GM23248 (cell line): ENCODE results near the gene MRPS7. TPM values are rescaled to one million over a fixed set of nuclear protein-coding genes. Genes with fewer than 3 reads are reported as not detected.

Experiments used
- DNase-seq: peaks from one replicate; pipeline ENCODE4 v3.0.0-alpha.2; 2015
- H2AFZ ChIP-seq: fragments of 200-600 bp; sonication (generic); 2 replicates; pipeline ENCODE4 v1.6.1; 2016; ENCODE audit warnings: antibody characterized with exemption
- H3F3A ChIP-seq: fragments of 200-600 bp; sonication (generic); 2 replicates; pipeline ENCODE4 v1.6.1; 2016; ENCODE audit warnings: mild to moderate bottlenecking, antibody characterized with exemption, mixed run types; ENCODE audit not compliant: insufficient read depth
- H3K27ac ChIP-seq: fragments of 200-600 bp; sonication (generic); 2 replicates; pipeline ENCODE4 v1.5.1; 2016; ENCODE audit warnings: mild to moderate bottlenecking
- H3K27me3 ChIP-seq: fragments of 200-600 bp; sonication (generic); replicated peaks from 2 replicates; pipeline ENCODE4 v1.6.1; 2016; ENCODE audit warnings: mild to moderate bottlenecking; ENCODE audit not compliant: insufficient read depth
- H3K36me3 ChIP-seq: fragments of 200-600 bp; sonication (generic); 2 replicates; pipeline ENCODE4 v1.6.1; 2016; ENCODE audit warnings: low read depth, mild to moderate bottlenecking
- H3K4me1 ChIP-seq: fragments of 200-600 bp; sonication (generic); 2 replicates; pipeline ENCODE4 v1.6.1; 2016; ENCODE audit warnings: mild to moderate bottlenecking; ENCODE audit not compliant: insufficient read depth
- H3K4me2 ChIP-seq: fragments of 200-600 bp; sonication (generic); one replicate; pipeline ENCODE4 v1.6.1; 2016; ENCODE audit warnings: mild to moderate bottlenecking; ENCODE audit not compliant: unreplicated experiment
- H3K4me3 ChIP-seq: fragments of 200-600 bp; sonication (generic); 2 replicates; pipeline ENCODE4 v1.5.1; 2016; ENCODE audit warnings: mild to moderate bottlenecking
- H3K79me2 ChIP-seq: fragments of 200-600 bp; sonication (generic); 2 replicates; pipeline ENCODE4 v1.6.1; 2016; ENCODE audit warnings: mild to moderate bottlenecking; ENCODE audit not compliant: insufficient read depth
- H3K9ac ChIP-seq: fragments of 200-600 bp; sonication (generic); 2 replicates; pipeline ENCODE4 v1.6.1; 2016; ENCODE audit warnings: mild to moderate bottlenecking
- H3K9me2 ChIP-seq: fragments of 200-600 bp; sonication (generic); 2 replicates; pipeline ENCODE4 v1.6.1; 2016; ENCODE audit warnings: mixed run types, mild to moderate bottlenecking, moderate library complexity; ENCODE audit not compliant: insufficient read depth
- H3K9me3 ChIP-seq: fragments of 200-600 bp; sonication (generic); one replicate; pipeline ENCODE4 v1.6.1; 2017; ENCODE audit warnings: low read depth
- H4K20me1 ChIP-seq: fragments of 200-600 bp; sonication (generic); 2 replicates; pipeline ENCODE4 v1.6.0; 2016; ENCODE audit not compliant: insufficient read depth
- EZH2 ChIP-seq: fragments of 200-600 bp; sonication (generic); IDR thresholded peaks from 2 replicates; pipeline ENCODE4 v1.6.1; 2018; ENCODE audit warnings: antibody characterized with exemption, mild to moderate bottlenecking; ENCODE audit not compliant: insufficient read depth, poor library complexity, severe bottlenecking
- EZH2phosphoT487 ChIP-seq: fragments of 200-600 bp; sonication (generic); IDR thresholded peaks from 2 replicates; pipeline ENCODE4 v1.6.1; 2018; ENCODE audit warnings: antibody characterized with exemption, moderate library complexity, mild to moderate bottlenecking, low read depth; ENCODE audit not compliant: insufficient read depth
- WGBS, 2 experiments: methylation state at CpG; one replicate each; pipeline ENCODE4 v1.1.6; 2015 to 2017; ENCODE audit warnings: low lambda C conversion rate in 2 of 2, low coverage in 1 of 2; ENCODE audit errors: missing lambda C conversion rate in 2 of 2; 5-methylcytosine and 5-hydroxymethylcytosine counted together
- in situ Hi-C: fragments of 300-500 bp; cut with MboI; formaldehyde crosslinking; loops from 2 replicates; pipeline ENCODE4 v1.15.0; 2020
- polyA plus RNA-seq: library from polyadenylated mRNA; unstranded; fragments of >200 nt; fragmentation: Nextera tagmentation; extraction: Ambion mirVana; gene quantifications from 2 replicates; pipeline ENCODE4 v1.2.1, GENCODE V29; 2016
- total RNA-seq: library from RNA; depleted of rRNA; stranded (reverse); fragments of >200 nt; shearing (Covaris generic); gene quantifications from 2 replicates; pipeline ENCODE4 v1.2.3, GENCODE V29; 2014

MRPS7 gene
- total and polyA plus RNA-seq, 2 experiments from 2014 or later = 41.6 to 87.6 TPM

GRCh38 chr17:75241143-75241430, 20.6 kb upstream of the MRPS7 start:
- Histone ChIP-seq H3K9me2 (no peaks in the 10 kb centered on the region), H4K20me1 (no peaks in the 10 kb centered on the region), H2AFZ (no peak overlapping the region), H3K4me2 (no peak overlapping the region), H3F3A (peaks cover 18% of the 10 kb centered on the region), H3K27ac (0 out of 2 replicates have a peak overlapping the region, but pooled peaks have one; percentile 50), H3K27me3 (no peaks in the 10 kb centered on the region), H3K9me3 (no peaks in the 10 kb centered on the region), H3K4me3 (no peak overlapping the region), H3K9ac (no peak overlapping the region), H3K4me1 (0 out of 2 replicates have a peak, but pooled peaks cover 3% of the 10 kb centered on the region), H3K79me2 (no peaks in the 10 kb centered on the region), H3K36me3 (peaks cover 12% of the 10 kb centered on the region; the same call in 1 of the 2 replicates)
- TF ChIP-seq EZH2 (no peak), EZH2phosphoT487 (no peak)
- peak; percentile 17 for DNase-seq
- in situ Hi-C loops = no loop called here
- 90 to 91% methylated on average over 7 of the region's 7 CpGs for WGBS, 2 experiments

DNA sequence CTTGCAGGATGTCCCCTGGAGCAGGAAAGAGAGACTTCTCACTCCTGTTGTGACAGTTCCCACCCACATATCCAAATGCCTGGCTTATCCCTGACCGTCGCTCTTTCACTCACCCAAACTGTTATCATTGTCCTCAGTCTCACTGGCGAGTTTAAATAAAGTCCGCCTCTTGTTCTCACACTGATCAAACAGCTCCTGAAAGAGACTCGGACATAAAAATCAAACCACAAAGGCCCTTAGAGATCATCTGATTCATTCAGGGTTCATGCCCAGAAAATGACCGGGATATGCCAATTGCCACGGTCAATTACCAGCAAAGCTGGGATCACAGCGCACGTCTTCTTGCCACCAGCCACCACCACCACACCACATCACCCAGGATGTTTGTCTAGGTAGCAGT, 20.2 kb upstream of the MRPS7 start:
- TF ChIP-seq EZH2 = no peak
- TF ChIP-seq EZH2phosphoT487 = no peak
- H3K9ac ChIP-seq = peak overlapping the region; percentile 49; the same call in 1 of the 2 replicates
- 79 to 83% methylated on average over 9 of the region's 9 CpGs for WGBS, 2 experiments
- H3K79me2 ChIP-seq = peaks cover 3% of the 10 kb centered on the region
- no peaks in the 10 kb centered on the region for H4K20me1 ChIP-seq
- peak; percentile 23 for DNase-seq
- peak overlapping the region; percentile 50 for H3K27ac ChIP-seq
- H2AFZ ChIP-seq = no peak overlapping the region
- H3K27me3 ChIP-seq = no peaks in the 10 kb centered on the region
- H3K9me3 ChIP-seq = no peaks in the 10 kb centered on the region
- peaks cover 12% of the 10 kb centered on the region; the same call in 1 of the 2 replicates for H3K36me3 ChIP-seq
- peaks cover 15% of the 10 kb centered on the region for H3F3A ChIP-seq
- no peak overlapping the region for H3K4me2 ChIP-seq
- in situ Hi-C loops = no loop called here
- no peak overlapping the region for H3K4me3 ChIP-seq
- H3K4me1 ChIP-seq = 0 out of 2 replicates have a peak, but pooled peaks cover 3% of the 10 kb centered on the region
- no peaks in the 10 kb centered on the region for H3K9me2 ChIP-seq

DNA sequence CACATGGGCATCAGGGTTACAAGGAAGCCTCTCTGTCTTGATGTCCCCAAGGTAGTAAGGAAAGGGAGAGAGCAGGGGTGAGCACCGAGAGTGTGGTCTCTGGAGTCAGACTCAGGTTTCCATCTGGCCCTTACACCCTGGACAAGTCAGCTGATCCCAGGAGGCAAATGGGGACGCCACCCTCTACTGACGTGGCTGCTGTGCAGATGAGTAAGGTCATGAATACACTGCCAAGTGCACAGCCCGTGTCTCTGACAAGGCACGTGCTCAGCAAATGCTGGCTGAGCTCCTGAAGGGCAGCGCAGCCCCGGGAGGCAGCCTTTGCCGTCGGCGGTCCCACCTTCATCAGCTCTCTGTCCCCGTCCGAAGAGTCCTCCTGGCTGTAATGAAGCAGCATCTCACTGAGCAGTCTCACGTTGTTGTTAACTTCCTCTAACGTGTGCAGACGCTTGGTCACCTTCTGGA, 19.7 kb upstream of the MRPS7 start:
- H3K9me3 ChIP-seq = no peaks in the 10 kb centered on the region
- H3K27me3 ChIP-seq = no peaks in the 10 kb centered on the region
- H3K4me2 ChIP-seq = no peak overlapping the region
- H3K4me3 ChIP-seq = no peak overlapping the region
- 0 out of 2 replicates have a peak, but pooled peaks cover 3% of the 10 kb centered on the region for H3K4me1 ChIP-seq
- peaks cover 12% of the 10 kb centered on the region; the same call in 1 of the 2 replicates for H3K36me3 ChIP-seq
- peaks cover 10% of the 10 kb centered on the region for H3F3A ChIP-seq
- H3K9ac ChIP-seq = peak overlapping the region; percentile 49; the same call in 1 of the 2 replicates
- H3K79me2 ChIP-seq = peaks cover 9% of the 10 kb centered on the region
- peak overlapping the region; percentile 50 for H3K27ac ChIP-seq
- WGBS, 2 experiments = 58 to 65% methylated on average over 15 of the region's 15 CpGs
- no peaks in the 10 kb centered on the region for H3K9me2 ChIP-seq
- peak; percentile 84 for DNase-seq
- in situ Hi-C loops = no loop called here
- no peaks in the 10 kb centered on the region for H4K20me1 ChIP-seq
- H2AFZ ChIP-seq = no peak overlapping the region
- TF ChIP-seq EZH2phosphoT487 = no peak
- no peak for TF ChIP-seq EZH2

DNA sequence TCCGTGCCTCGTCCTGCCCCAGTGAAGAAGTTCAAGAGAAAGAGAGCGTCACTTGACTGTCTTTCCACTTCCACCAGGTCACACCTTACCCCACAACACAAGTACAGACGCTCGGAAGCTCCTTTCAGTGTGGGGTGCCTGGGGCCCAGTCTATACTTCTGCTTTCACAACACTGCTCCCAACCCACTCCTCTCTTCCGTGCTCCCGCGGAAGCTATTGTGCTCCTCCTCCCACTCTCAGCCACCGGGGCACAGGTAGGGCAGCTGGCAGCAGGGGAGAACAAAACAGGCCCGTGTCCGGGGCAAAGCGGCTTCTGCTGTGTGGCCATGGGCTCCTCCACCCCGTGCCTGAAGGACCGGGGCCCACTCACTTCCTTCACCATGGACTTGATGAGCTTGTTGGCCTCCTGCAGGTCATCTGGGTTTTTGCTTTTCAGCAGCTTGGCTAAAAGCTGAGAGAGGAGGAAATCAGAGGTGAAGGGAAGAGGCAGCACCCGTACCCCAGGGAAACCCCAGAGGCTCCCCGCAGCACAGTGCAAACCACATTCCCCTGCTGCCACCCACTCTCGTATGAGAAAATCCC, 19.1 kb upstream of the MRPS7 start:
- DNase-seq = no peak
- Histone ChIP-seq H4K20me1 (no peaks in the 10 kb centered on the region), H3K4me3 (no peak overlapping the region), H3K79me2 (peaks cover 14% of the 10 kb centered on the region), H3K36me3 (peaks cover 12% of the 10 kb centered on the region; the same call in 1 of the 2 replicates), H3K9me2 (no peaks in the 10 kb centered on the region), H3K4me2 (no peak overlapping the region), H3K9ac (no peak overlapping the region), H2AFZ (no peak overlapping the region), H3K27ac (peak overlapping the region; percentile 50), H3K27me3 (no peaks in the 10 kb centered on the region), H3F3A (peaks cover 8% of the 10 kb centered on the region; the same call in 1 of the 2 replicates), H3K4me1 (0 out of 2 replicates have a peak, but pooled peaks cover 3% of the 10 kb centered on the region), H3K9me3 (no peaks in the 10 kb centered on the region)
- 89 to 90% methylated on average over 17 of the region's 17 CpGs for WGBS, 2 experiments
- TF ChIP-seq EZH2 (no peak), EZH2phosphoT487 (no peak)
- in situ Hi-C loops = no loop called here
